Measurements from ENCODE around the gene SLC9A9.
"Not testable (repeated sequence)": the region's sequence is repeated elsewhere in the genome, so short reads cannot be mapped to it uniquely, and the experiment has no call there.

The SLC9A9 gene

DNA sequence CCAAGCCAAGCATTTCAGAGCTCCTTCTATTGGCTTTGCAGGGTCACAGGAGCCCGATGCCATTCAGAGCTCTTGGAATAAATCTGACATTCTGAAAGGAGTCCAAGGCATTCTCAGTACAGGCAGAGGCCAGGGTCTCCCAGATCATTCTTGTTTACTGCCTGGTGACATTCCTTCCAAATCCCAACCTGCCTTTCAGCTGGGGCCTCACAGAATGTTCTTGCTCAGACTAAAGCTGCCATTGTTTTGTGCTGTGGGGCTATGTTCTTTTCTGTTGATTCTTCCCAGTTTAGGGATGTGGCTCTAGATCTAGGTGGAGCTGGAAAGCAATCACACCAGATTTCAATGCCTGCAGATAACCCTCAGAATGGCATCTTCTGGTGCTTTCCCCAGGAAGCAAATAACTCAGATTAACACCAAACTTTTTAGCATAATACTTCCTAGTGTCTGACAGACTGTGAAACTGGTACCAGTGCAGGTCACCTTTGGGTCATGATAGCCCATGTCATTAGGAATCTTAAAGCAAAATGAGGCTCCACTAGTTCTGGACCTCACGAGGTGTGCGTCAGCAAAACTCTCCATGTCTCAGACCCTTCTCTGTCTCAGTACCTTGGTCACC is 561.8 kb downstream of the SLC9A9 start:
- no peak for DNase-seq (ENCODE audit: low read depth)

DNA sequence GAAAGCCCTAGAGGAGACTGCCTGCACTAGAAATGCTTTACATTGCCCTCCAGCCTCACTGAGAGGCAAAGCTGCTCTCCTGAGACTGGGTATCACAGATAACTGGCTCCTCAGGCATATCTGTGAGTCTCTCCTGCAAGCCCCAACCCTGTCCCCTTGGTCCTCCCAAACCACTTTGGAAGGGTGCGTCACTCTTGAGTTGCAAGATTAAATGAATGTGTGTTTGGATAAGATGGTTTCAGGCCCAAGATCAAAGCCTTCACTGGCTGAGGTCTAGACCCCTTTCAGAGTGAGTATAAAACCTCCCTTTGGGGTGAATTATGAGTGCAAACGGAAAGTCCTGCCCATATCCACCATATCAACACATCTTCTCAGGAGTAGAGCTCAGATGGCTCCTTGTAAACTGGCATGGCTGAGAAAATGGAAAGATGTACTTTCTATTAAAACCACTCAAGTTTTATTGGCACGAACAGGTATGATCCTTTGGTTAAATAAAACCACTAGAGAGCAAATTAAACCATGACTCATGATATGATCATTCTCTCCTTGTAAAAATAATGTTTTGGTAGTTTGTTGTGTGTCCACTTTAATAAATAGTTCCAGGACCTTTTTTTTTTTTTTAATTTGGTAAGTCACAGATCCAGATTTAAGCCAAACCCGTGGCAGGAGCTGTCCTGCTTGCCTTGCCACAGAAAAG is 564.7 kb downstream of the SLC9A9 start:
- peak; percentile 15 for DNase-seq (ENCODE audit: low read depth)

DNA sequence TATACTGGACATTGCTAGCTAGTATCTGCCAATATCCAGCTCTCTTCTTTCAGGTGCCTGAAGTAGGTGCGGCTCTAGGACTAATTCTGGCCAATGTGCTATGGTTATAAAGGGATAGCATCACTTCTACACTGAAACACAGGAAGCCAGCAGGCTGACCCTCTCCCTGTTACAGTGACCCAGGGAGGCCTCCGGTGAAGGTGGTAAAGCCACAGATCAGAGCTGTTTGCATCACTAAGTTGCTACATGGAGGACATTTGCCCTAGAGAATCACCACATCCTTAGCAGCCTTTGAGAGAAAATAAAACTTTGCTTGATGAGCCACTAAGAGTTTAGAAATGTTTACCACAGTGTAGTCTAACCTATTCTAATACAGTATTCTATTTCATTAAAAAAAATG is 567.3 kb downstream of the SLC9A9 start:
- DNase-seq (ENCODE audit: low read depth) = no peak

DNA sequence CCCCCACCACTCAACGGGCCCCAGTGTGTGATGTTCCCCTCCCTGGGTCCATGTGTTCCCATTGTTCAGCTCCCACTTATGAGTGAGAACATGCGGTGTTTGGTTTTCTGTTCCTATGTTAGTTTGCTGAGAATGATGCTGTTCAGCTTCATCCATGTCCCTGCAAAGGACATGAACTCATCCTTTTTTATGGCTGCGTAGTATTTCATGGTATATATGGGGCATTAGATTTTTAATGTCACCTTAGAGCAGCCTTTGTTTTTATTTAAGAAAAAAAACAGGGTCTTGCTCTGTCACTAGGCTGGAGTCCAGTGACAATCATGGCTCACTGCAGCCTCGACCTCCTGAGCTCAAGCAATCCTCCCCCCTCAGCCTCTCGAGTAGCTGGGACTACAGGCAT is 568.7 kb downstream of the SLC9A9 start:
- DNase-seq (ENCODE audit: low read depth) = not testable (repeated sequence)

DNA sequence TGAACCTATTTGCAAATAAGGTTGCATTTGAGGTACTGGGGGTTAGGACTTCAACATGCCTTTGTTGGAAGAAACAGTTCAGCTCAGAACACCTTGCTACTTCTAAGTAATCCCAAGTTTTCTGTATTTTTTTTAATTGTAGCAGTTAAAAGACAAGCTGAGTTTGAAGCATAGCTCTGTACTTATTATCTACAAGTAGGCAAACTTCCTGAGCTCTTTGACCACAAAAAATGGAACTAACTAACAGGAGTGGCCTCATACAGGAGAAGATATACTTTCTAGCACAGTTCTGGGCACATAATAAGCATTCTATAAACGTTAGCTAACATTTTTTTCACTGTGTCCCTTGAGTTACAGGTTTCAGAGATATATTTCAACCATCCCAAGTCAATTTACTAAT is 569.5 kb downstream of the SLC9A9 start:
- no peak for DNase-seq (ENCODE audit: low read depth)

DNA sequence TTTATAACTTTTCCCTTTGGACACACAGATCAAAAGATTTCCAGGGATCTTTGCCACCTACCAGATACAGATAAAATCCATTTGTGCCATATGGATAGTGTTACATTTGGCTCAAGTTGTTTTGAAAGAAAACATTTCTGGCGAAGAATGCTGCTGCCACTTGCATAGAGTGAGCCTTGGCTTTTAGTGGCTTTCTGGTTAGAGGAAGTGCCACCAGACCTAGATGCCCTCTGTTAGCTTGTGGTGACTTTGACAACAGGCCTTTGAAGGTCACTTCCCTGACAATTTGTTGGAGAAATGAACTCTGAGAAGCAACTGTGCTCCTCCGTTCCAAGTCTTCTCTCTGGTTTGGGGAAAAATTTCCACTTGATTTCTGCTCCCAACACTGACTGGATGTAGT is 570.7 kb downstream of the SLC9A9 start:
- no peak for DNase-seq (ENCODE audit: low read depth)

DNA sequence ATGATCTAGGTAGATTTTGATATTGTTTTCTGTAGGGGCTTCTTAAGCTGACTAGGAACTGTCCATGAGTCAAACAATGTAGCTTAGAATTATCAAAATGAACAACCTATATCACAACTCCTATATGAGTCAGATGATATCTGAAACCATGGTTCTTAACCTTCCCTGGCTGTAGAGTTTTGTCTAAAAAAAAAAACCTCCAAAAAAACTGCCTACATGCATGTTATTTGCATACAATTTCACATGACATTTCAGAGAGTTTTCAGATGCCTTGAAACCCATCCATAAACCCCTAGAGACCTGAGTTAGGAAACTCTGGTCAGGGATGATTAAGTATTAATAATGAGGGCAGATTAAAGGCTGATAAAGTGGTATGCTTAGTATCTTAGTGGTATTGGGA is 571.7 kb downstream of the SLC9A9 start:
- DNase-seq (ENCODE audit: low read depth) = no peak

DNA sequence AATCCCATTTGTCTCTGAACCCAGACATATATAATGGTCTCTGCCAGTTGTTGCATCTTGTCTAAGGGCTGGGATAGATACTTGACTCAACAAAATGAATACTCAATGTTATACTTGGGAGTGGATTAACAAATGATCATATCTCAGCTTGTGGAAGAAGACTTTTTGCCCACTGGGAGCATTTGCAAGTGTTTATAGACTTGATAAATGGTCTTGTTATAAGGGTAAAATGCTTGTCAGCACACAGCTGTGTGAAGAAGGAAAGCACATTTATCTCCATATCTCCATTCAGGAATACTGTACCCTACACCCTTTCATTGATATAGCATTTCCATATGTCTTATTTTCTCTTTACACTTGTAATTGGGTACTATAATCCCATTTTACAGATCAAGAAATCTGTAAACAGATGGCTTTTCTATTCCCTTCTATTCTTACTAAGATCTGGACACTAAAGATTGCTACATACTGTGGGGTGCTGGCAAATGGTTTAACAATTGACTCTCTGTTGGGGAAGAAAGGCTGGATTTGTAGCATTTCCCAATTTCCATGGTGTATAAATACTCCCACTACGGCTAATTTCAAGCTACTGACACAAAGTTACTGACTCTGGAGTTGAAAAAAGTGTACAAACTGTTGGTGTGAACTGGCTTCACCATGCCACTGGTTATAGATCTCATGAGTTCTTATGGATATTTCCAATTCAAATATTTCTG is 574.1 kb downstream of the SLC9A9 start:
- no peak for DNase-seq (ENCODE audit: low read depth)

DNA sequence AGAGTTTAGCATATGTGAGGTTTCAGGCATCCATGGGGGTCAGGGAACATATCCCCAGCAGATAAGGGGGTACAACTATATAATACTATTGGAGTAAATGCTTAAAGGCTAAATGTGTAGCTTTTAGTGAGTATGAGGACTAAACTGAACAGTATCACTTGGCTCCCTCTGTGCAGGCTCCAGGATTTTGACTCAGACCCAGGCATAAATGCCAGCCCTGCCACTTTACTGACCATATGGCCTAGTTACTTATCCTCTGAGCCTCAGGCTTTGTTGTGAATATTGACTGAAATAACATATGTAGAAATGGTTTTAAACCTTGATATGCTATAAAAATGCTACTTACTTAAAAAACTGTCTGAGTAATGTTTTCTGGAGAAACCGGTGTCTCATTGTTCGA is 577.1 kb downstream of the SLC9A9 start:
- DNase-seq (ENCODE audit: low read depth) = no peak

DNA sequence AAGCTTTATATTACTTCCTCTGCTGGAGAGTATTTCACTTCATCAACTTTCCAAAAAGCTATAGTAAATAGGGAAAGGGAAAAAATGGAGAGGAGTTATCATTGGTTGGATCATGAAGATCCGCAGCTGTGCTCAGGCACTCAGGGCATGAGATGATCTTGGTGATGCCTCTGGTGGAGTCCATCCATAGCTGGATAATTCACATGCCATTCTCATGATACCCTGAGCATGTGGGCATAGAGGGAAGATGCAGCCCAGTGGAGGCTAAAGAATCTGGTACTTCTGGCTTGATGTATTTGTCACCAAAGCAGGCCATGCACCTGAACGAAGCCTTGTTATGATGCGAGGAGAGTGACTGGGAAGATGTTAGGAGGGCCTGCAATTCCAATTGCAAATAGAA is 578.5 kb downstream of the SLC9A9 start:
- no peak for DNase-seq (ENCODE audit: low read depth)

DNA sequence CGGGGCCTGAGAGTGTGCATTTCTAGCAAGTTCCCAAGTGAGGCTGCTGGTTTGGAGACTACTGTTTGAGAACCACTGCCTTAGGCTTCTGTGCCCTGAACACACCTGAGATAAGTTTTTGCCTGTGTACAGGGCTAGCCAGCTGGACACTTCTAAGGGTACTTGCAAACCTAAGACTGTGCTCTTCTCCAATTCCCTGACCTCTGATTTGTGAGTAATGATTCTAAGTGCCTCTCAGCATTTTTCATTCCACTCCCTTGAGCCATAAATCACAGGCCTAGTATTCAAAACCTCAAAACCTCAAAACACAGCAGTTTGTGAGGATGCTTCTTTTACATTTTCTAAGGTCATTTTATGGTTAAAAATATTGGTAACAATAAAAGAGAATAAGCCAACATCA is 580.3 kb downstream of the SLC9A9 start:
- peak; percentile 8 for DNase-seq (ENCODE audit: low read depth)

DNA sequence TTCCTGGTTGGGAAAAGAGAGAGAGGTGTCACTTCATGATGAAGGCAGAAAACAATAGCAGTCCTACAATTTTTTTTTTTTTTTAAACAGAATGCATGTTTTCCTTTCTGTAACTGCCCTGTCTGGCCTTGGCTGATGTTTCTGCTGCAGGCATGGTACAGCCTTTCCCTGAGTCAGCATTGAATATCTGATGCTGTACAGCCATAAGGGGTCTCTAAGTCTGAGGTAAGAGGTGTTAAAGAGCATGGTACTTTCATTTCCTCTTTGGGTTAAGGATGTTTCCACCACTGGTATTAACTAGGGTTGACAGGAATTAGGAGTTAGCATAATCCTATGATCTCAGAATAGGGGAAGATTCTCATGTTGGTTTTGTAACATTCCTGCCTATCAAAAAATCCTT is 581.3 kb downstream of the SLC9A9 start:
- DNase-seq (ENCODE audit: low read depth) = no peak

DNA sequence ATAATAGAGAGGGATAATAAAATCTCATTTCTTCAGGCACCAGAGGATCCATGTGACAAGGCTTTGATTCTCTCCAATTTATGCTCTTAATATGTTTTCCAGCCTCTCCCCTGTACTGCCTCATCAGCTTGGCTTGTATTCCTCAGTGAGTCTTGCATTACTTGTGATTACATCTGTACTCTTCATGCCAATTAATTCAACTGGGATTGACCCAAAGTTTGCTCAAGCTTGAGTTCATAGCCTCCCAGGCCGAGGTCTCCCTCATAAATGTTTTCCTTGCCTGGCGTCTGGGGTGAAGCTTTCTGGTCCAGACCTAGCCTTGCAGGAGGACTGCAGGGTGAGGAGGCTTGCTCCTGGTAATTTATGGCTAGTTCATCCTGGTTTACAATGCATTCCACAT is 581.8 kb downstream of the SLC9A9 start:
- peak; percentile 56 for DNase-seq (ENCODE audit: low read depth)

DNA sequence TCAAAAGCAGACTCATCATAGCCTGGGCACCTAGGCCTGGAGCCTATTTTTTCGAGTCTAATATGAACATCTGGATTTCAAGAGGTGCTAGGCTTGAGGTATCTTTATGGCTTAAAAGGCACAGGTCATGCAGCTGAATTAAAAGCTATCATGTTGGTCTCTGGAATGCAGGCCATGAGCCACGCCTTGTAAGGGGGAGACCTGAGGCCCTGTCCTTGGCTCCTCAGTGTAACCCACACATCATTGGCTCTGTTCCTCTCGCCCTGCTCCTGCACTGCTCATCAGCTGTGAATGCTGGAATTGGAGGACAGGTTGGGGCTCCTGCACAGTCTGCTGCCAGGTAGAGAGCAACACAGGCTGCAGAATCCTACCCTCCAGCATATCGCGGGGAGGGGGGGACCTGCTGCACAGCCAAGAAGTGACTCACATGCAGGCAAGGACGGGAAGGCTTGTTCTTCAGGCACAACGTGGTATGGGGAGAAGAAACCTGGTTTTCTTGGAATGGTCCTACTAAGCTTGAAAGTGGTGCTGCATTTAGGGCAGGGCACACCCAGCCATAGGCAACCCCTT is 582.7 kb downstream of the SLC9A9 start:
- DNase-seq (ENCODE audit: low read depth) = no peak

DNA sequence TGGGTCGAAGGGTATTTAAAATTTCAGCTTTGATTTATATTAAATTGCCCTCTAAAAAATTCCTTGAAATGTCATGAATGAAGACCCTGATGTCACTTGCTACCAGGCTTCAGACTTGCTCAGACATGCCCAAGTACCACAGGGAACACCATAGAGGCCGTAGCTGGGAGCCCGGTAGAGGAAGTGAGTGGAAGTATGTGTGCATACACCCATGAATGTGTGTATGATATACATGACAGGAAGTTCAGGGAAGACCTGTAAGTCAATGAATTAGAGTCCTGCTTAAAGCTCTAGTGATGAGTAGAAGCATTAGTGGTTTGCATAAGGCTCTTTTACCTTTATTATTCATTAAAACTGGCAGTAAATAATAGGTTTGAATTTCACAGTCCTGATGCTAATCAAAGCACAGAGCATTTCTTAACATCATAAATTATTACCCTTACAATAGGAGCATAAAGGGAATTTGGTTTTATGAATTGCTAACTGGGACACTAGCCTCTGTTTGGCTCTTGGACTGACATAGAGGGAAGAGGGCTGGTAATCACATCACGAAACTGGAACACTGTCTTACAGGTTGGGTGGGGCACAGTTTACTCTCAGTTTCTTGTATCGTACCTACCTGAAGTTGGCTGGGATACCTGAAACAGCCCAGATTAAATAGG is 584.3 kb downstream of the SLC9A9 start:
- no peak for DNase-seq (ENCODE audit: low read depth)

DNA sequence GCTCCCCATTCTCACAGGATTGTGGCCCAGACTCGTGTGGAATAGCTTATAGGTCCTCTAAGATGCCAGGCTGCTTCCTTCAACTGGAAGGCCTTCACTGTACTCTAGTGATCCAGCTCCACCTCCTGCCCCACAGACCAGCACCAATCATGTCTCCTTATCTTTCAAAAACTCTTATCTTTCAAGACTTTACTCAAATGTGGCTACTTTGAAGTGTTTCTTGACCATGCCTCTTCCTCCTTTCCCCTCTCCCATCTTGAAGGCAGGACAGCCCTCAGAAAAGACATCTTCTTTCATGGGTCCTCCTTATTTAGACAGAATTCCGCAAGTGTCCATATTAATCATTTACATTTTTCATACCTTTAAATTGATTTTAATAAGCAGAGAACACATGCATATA is 586.4 kb downstream of the SLC9A9 start:
- DNase-seq (ENCODE audit: low read depth) = no peak

DNA sequence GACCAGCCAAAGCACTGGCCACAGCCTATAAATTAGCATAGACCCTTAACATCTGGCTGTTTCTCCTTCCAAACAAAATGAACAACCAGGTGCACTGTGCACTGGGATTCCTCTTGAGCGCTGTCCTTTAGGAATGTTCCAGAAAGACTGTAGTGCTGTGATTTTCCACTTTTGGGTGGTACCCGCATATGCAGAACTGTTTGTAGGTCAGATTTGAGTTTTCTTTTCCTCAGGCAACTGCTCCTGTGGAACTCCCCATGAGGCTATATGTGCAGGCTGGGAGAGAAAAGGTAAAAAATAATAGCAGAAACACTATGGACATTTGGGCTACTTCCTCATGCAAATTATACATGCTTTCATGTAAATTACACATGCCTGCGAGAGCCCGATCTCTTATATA is 589.6 kb downstream of the SLC9A9 start:
- no peak for DNase-seq (ENCODE audit: low read depth)

DNA sequence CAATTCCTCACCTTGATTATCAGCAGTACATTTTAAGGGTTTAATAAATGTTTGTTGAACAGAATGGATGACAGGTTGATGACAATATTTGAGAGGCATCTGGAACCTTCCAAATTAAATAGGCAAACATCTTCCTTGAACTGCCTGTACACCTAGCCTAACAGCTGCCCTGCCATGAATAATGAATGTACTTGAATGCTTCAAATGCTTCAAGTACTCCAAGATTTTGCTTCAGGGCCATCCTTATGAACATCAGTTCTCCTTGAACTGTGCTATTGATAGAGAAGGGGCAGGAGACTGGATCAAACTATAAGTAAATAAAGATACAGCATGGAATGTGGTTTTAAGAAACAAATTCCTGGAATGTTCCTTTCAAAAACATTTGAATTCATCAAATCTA is 591.9 kb downstream of the SLC9A9 start:
- no peak for DNase-seq (ENCODE audit: low read depth)

DNA sequence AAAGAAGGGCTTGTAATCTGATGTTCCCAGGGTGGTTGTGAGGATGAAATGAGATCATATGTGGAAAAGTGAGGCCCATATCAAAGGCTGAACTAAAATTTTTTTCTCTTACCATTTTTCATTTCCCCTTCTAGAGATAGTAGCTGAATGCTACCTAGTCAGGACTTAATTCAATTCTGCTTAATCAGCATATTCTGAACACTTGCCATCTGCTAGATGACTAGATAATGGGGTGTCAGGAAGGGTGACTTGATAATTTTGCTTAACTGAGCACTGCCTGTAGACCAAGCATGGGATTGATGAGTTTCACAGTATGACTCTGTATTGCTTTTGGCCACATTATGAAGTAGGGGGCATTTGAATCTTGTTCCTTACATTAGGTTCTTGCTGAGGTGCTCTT is 592.5 kb downstream of the SLC9A9 start:
- DNase-seq (ENCODE audit: low read depth) = no peak

DNA sequence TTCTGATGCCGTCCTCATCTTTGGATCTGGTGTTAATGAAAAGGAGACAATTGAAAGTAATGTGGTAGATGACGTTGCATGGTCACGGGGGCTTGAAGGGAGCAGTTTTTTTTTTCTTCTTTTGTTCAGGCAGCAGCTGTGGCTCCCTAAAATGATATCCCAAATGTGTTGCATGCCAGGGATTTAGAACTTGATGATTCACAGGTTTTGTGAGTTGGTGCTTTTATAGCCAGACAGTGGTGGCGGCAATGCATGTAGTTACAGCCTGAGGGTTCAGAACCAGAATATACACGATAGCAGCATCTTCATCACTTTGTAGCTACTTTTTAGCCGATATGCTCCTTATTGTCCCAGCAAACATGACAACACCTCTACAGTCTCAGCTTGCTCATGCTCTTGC is 595.3 kb downstream of the SLC9A9 start:
- DNase-seq (ENCODE audit: low read depth) = no peak

DNA sequence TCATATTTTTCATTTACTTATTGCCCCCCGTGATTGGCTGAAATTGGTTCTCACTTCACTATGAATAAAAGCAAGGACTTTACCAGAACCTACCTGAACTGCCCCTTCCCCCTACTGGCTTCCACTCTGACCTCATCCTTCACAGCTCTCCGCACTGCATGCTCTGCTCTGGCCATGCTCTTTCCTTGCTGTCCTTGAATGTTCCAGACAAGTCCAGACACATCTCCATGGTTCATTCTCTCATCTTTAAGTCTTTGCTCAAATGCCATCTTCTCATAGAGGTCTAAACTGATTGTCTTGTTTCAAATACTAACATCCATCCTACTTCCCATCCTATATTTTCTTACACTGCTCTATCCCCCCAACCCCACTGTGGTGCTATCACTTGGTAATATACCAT is 599.3 kb downstream of the SLC9A9 start:
- no peak for DNase-seq (ENCODE audit: low read depth)

DNA sequence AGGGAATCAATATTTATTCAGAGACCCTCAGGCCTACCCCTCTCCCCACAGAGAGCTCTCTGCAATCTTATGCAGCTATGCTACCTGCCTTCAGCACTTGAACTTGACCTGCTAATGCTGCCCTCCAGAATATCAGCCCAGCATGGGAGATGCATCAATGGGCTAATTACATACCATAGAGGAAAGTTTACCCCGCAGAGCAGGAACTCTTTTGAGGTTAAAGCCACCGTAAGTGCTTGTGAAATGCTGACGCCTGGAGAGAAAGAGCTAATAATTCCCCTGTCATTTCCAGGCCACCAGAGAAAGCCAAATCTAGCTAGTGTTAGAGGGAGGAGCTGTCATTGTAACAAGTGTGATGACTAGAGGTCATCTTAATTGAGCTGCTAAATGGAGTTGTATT is 601.2 kb downstream of the SLC9A9 start:
- no peak for DNase-seq (ENCODE audit: low read depth)

DNA sequence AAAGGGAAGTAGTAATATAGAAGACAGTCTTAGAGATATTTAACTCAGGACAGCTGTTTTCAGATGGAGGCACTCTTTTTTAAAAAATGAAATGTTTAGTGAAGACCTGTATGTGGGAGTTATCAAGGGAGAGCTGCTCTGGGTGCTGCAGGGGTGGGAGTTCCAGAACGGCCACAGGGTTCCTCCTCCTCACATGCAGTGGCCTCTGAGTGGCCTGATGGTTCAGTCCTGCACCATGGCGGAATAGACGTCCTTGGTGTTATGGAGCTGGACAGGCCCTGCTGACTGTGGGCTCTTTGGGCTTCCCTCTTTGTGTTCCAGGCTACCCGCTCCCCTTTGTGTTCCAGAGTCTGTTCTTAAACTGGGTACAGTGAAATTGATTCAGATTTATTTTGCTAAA is 602.6 kb downstream of the SLC9A9 start:
- DNase-seq (ENCODE audit: low read depth) = no peak

Measured in fibroblast of gingiva (primary cell).